HG03108 (cell line): ENCODE measurements around the gene ARID4A.
A peak's percentile ranks its signal among the peaks of the same experiment; 100 is the strongest.
"Not testable (repeated sequence)": the region's sequence is repeated elsewhere in the genome, so short reads cannot be mapped to it uniquely, and the experiment has no call there.

Source experiments
- ATAC-seq: cut with Tn5 transposase; IDR thresholded peaks from one replicate; pipeline ENCODE4 v1.9.1; 2021; ENCODE audit warnings: moderate library complexity; ENCODE audit not compliant: unreplicated experiment

Gene ARID4A

DNA sequence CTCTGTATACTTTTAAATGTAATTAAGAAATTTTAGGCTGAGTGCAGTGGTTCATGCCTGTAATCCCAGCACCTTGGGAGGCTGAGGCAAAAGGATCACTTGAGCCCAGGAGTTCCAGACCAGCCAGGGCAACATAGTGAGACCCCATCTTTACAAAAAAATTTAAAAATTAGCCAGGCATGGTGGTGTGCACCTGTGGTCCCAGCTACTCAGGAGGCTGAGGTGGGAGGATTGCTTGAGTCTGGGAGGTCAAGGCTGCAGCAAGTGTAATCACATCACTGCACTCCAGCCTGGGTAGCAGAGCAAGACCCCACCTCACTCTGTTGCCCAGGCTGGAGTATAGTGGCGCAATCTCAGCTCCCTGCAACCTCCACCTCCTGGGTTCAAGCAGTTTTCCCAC, 63.9 kb downstream of the ARID4A start:
- not testable (repeated sequence) for ATAC-seq

DNA sequence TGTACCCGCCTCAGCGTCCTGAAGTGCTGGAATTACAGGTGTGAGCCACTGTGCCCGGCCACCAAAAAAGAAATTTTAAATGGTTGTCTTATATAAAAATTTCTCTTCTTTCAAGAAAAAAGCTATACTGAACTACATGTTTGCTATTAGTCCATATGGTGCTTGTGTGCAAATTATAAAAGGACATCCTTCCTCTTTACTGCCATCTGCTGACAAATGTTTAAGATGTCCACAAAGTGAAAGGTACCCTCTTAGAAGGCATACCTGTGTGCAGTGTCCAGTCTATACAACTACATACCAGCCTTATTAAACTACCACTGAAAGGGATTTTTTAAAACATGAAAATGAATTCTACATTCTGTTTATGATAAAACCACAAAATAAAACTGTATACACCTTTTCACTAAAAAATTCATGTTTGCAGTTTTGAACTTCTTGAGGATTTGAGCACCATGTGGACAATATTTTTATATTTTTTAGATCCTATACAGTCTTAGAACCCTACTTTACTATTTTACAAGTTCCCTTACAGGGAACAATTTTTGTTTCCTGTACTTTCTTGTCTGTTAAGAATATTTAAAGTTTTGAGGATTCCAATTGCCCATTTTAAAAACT, 64.5 kb downstream of the ARID4A start:
- no peak for ATAC-seq

DNA sequence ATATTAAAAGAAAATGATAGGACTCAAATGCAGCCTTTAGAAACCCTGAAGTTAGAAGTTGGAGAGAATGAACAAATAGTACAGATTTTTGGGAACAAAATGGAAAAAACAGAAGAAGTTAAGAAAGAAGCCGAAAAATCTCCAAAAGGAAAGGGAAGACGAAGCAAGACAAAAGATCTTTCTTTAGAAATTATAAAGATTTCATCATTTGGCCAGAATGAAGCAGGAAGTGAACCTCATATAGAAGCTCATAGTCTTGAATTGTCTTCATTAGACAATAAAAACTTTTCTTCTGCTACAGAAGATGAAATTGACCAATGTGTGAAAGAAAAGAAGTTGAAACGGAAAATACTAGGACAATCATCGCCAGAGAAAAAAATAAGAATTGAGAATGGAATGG, 66.0 kb downstream of the ARID4A start:
- ATAC-seq = no peak

DNA sequence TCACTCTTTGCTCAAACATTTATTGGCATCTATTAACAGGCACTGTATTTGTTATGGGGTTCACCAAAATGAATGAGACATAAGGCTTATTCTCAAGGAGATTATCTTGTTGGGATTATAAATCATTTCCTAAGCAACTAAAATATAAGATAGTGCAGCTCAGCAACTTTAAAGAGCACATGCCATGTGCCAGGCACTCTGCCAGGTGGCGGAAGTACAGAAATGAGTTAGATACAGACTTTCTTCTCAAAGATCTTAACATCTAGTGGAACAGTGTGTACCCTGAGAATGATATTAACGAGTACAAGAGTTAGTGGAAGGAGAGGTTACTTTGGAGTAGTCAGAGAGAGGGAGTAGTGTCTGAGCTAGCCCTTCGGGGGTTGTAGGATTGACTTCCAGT, 68.9 kb downstream of the ARID4A start:
- no peak for ATAC-seq

DNA sequence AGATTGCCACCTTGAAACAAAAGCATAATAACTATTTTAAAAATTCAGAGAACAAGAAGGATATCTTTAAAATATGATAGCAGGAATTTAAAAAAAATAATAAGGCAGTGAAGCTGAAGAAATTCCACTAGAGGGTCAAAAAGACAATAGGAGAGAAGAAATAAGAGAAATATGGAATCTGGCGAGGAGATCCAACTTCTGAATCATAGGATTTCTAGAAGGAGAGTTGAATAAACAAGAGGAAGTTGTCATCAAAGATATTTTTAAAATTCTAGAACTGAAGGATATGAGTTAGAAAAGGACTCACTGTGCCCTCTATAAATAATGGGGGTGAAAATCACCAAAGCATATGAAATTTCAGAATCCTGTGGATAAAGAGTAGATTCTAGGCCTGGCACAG, 70.6 kb downstream of the ARID4A start:
- no peak for ATAC-seq

DNA sequence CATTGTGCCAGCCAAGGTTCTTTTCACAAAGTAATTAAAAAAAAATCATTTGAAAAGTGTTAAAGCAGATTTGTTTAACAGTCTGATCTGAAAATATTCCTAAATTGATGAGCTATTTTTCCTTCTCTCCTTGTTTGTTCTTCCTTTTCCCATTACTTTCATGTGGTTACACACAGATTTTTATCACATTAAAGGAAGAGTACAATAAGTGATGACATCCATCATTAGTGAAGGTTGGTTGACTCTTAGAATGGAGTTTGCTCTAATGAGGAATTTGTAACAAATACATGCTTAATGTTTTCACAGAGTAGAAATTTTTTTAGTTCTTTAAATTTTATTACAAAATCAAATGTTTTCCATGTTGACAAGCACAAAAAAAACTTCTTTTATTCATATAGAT, 78.4 kb downstream of the ARID4A start:
- no peak for ATAC-seq

DNA sequence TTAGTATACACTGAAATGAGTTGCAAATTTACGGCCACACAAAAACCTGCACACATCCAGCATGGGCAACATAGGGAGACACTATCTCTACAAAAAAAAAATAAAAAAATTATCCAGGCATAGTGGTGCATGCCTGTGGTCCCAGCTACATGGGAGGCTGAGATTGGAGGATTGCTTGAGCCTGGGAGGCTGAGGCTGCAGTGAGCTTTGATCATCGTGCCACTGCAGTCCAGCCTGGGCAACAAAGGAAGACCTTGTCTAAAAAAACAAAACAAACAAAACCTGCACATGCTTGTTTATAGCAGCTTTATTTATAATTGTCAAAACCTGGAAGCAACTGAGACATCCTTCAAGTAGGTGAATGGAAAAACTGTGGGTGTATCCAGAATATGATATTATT, 92.5 kb downstream of the ARID4A start:
- no peak for ATAC-seq

DNA sequence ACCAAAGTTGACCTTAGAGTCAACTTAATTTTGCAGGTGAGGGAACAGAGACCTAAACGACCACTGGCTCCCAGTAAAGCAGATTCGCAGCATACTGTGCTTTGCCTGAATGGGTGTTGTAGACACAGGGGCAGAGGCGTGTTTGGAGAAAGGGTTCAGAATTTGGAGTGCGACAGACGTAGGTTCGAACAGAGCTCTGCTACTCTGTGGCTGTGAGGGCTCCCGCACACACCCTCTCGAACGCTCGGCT, 97.1 kb downstream of the ARID4A start:
- ATAC-seq = no peak

DNA sequence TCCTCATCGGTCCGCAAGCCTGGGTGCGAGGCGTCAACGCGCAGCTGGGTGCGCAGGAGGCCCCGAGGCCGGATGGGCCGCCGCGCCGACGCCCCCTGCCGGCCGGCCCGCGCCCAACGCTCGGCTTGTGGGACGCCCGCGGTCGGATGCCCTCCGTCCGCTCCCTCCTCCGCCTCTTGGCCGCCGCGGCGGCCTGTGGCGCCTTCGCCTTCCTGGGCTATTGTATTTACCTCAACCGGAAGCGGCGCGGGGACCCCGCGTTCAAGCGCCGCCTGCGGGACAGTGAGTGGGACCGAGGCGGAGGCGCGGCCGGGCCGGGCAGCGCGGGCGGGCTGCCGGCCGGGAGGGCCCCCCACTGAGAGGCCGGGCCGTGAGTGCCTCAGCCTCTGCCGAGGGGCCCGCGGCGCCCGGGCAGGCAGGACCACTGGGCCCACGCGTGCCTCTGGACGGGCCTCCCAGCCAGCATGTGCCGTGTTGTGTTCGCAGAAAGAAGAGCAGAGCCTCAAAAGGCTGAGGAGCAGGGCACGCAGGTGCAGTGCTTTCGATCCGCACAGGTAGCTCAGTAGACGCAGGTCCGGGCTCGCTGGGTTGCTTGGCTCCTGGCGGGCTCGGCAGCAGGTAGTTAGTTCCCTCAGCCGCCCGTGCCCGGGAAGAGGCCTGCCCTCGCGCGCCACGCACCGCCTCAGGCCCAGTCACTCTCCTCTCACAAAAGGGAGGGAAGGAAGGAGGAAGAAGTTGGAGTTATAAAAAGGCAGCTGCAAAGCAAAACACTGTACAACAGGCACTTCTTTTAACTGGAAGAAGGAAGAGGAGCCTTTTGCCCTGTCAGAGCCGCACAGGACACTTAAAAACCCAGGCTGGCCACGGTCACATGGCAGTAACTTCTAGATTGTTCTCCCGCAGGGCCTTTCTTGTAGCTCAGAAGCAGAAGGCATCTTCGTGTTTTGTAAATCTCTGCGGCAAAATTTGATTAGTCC, 97.7 kb downstream of the ARID4A start, which contains the start of gene TOMM20L:
Gene TOMM20L (plus strand): TSS at position 119 of the 977 bp plus-strand sequence. CDS start 28 bp downstream, at position 147.
- ATAC-seq = peak; percentile 94

DNA sequence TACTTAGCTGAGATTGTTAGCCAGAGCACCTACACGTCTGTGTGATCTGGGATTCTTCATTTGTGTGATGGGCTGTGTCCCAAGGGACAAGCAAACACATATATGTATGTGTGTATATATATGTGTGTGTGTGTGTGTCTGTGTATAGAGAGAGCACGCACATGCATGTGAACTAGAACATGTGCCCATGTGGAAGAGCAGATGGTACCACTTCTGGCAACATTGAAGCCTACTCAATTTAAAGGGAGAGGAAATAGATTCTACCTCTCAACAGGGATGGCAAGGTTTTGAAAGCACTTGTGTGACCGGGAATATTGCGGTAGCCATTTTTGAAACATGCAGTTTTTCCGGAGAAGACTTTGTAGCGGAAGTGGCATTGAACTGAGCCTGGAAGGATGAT, 98.8 kb downstream of the ARID4A start:
- no peak for ATAC-seq

DNA sequence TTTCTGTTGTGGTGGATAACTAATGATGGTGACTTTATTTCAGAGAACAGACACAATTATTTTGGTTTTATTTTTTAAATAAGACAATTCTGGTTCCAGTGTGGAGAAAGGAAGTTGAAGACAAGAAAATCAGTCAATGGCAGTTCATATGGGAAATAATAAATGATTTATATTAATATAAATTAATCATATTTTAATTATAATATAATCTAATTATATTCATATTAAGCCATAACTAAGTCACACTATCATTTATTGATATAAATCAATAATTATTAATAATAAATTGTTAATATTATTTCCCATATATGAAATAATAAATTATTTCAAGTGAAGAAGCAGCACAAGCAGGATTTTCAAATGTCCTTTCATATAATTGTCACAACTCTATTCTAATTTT, 100.1 kb downstream of the ARID4A start:
- no peak for ATAC-seq

DNA sequence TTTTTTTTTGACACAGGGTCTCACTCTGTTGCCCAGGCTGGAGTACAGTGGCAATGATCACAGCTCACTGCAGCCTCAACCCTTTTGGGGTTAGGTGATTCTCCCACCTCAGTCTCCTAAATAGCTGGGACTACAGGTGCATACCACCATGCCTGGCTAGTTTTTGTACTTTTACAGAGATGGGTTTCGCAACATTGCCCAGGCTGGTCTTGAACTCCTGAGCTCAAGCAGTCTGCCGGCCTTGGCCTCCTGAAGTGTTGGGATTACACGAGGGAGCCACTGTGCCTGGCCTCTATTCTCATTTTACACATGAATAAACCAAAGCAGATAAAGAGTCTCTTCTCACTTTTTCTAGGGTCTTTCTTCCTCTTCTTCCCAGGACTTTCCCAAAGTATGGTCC, 100.5 kb downstream of the ARID4A start:
- ATAC-seq = no peak

DNA sequence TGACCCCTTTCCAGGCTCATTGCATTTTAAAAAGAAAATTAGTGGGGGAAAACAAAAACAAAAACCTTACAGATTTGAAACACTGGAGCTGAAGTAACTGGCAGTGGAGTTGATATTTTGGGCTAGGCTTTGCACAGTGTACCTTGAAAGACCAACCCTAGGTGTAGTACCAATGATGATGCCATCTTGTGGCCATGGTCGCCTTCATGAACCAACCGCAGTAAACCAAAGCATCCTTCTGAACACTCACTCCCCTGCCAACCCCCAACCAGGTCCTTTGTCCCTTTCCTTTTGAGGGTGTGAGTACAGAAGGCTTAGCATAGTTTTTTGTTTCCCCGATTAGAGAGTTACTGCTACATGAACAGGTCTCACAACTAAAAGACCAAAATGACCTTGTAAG, 103.2 kb downstream of the ARID4A start:
- ATAC-seq = no peak

DNA sequence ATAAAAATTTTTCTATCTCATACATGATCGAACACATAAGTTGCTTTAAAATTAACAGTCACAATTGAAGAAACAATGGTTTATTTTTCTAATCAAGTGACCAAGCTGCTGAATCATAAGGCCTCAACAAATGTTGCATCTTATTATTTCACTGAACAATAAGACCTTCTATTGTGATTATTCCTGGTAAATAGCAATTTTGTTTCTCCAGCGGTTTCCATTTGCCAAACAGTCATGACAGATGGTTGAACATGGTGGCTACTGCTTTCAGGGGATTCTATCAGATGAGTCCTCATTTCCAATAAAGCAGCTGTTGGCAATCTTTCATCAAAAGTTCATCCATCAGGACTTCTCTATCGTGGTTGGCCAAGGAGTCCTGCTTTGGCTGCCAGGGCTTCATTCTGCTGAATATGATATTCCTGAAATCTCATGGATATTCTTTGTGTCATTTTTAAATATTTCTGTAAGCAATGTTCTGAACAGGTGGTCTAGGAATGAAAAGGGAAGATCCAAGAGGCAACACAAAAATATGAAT, 110.4 kb downstream of the ARID4A start:
- ATAC-seq = no peak

DNA sequence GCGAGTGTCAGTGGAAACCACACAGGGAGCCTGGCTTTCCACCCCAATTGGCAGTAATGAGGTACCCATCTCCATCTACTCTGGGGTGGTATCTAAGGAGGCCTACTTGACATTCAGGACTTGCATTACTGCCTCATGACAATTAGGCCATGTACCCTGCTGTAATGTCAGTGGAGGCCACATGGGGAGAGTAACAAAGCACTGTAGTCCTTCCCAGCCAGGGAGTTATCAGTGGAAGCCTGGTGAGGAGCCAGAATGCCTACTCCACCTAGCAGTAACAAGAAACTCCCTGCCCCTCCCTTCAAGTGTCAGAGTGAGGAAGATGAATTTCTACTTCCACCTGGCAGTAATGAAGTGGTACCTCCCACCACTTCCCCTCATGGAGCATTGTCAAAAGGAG, 116.5 kb downstream of the ARID4A start:
- no peak for ATAC-seq

DNA sequence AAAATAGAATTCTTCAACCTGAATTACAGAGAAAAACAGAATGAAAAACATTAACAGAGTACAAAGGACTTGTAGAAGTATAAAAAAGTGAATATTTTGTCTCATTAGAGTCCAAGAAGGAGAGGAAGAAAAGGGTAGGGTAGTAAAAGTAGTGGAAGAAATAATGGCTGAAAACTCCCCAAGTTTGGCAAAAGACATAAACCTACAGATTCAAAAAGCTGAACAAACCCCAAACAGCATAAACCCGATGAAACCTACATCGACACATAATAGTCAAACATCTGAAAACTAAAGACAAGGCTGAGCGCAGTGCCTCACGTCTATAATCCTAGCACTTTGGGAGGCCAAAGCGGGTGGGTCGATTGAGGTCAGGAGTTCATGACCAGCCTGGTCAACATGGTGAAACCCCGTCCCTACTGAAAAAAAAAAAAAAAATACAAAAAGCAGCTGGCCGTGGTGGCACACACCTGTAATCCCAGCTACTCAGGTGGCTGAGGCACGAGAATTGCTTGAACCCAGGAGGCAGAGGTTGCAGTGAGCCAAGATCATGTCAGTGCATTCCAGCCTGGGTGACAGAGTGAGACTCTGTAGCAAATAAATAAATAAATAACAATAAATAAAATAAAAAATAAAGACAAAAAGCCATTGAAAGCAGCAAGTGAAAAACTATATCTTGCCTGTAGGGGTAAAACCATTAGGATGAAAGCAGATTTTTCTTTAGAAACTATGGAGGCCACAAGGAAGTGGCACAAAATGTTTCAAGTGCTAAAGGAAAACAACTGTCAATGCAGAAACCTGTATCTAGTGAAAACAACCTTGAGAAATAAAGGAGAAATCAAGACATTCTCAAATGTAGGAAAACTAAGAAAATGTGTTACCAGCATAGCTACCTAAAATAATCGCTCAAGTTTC, 117.5 kb downstream of the ARID4A start:
- no peak for ATAC-seq

DNA sequence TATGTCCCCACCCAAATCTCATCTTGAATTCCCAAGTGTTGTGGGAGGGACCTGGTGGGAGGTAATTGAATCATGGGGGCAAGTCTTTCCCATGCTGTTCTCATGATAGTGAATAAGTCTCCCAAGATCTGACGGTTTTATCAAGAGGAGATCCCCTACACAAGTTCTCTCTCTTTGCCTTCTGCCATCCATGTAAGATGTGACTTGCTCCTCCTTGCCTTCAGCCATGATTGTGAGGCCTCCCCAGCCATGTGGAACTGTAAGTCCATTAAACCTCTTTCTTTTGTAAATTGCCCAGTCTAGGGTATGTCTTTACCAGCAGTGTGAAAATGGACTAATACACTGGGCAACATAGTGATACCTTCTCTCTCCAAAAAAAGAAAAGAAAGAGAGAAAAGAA, 118.6 kb downstream of the ARID4A start:
- not testable (repeated sequence) for ATAC-seq
